ENCODE measurements around the gene DLEU7. TPM values are rescaled to one million over a fixed set of nuclear protein-coding genes. Genes with fewer than 3 reads are reported as not detected.

Gene DLEU7
- total and polyA plus RNA-seq, 2 donors (not counting 1 experiment from before 2014, with no cell fraction given): 0.07 to 0.25 TPM

DNA sequence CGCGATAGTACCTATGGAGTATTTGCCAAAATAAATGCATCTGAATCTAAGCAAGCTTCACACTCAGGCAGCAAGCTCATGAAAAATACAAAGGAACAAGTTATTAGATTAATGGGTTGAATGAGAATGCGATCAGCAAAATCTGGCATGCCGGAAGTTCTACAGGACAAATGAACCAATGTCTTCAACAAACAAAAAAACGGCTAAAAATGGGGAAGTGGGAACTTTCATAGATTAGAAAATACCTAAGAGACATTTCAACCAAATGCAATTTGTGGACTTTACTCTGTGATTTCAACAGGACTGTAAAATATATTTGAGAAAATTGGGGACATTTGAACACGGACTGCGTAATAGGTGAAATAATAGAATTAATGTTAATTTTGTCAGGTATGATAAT, 43.7 kb upstream of the DLEU7 start:
- no peaks in the 10 kb centered on the region for H3K36me3 ChIP-seq (replicated peaks in 1 of 2; ENCODE audit: control extremely low read depth in 1 of 2, control insufficient read depth in 1 of 2, extremely low read depth in 1 of 2, insufficient read depth in 2 of 2, low read length in 1 of 2)
- no peaks in the 10 kb centered on the region for H3K79me2 ChIP-seq (ENCODE audit: control insufficient read depth, insufficient read depth, low read length)
- no peak overlapping the region for H3K4me3 ChIP-seq (ENCODE audit: control extremely low read depth in 1 of 5, extremely low read depth in 1 of 5, insufficient read depth in 1 of 5, low read depth in 2 of 5, low read length in 4 of 5)
- peaks cover 42% of the 10 kb centered on the region for H3K4me1 Mint-ChIP-seq
- H3K27ac Mint-ChIP-seq: peak overlapping the region; percentile 12
- TF ChIP-seq, protein P1, sequence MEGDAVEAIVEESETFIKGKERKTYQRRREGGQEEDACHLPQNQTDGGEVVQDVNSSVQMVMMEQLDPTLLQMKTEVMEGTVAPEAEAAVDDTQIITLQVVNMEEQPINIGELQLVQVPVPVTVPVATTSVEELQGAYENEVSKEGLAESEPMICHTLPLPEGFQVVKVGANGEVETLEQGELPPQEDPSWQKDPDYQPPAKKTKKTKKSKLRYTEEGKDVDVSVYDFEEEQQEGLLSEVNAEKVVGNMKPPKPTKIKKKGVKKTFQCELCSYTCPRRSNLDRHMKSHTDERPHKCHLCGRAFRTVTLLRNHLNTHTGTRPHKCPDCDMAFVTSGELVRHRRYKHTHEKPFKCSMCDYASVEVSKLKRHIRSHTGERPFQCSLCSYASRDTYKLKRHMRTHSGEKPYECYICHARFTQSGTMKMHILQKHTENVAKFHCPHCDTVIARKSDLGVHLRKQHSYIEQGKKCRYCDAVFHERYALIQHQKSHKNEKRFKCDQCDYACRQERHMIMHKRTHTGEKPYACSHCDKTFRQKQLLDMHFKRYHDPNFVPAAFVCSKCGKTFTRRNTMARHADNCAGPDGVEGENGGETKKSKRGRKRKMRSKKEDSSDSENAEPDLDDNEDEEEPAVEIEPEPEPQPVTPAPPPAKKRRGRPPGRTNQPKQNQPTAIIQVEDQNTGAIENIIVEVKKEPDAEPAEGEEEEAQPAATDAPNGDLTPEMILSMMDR (IDR thresholded peaks at IDR 0.05): no peak
- TF ChIP-seq EZH2 (IDR thresholded peaks at IDR 0.05; ENCODE audit: borderline replicate concordance, insufficient read depth, low read depth, low read length, poor library complexity, severe bottlenecking): no peak
- no peak for ATAC-seq (ENCODE audit: low read depth)
- H3K9me3 ChIP-seq (ENCODE audit: control extremely low read depth in 1 of 3, control insufficient read depth in 2 of 3, insufficient read depth in 1 of 3, low read length in 2 of 3): no peaks in the 10 kb centered on the region
- no peak overlapping the region for H2AFZ ChIP-seq (ENCODE audit: insufficient read depth, low read depth, low read length, poor library complexity, severe bottlenecking)
- no peaks in the 10 kb centered on the region for H3K27me3 Mint-ChIP-seq
- no peak overlapping the region for H3K9ac ChIP-seq (ENCODE audit: low read length)
- H3K4me3 Mint-ChIP-seq: peak overlapping the region; percentile 2
- H3K4me2 ChIP-seq (replicated peaks; ENCODE audit: low read depth, low read length, poor library complexity, severe bottlenecking): peak overlapping the region; percentile 46
- intact Hi-C loops (cut with micrococcal nuclease): no loop called here
- H3K27me3 ChIP-seq (replicated peaks in 1 of 4; ENCODE audit: control extremely low read depth in 1 of 4, control insufficient read depth in 3 of 4, insufficient read depth in 4 of 4, low read length in 3 of 4): no peaks in the 10 kb centered on the region
- H3K27ac ChIP-seq (ENCODE audit: low read length in 2 of 2): no peak overlapping the region
- peaks cover 36 to 37% of the 10 kb centered on the region in 2 donors for H3K4me1 ChIP-seq (ENCODE audit: control insufficient read depth in 2 of 2, insufficient read depth in 2 of 2, low read length in 2 of 2)
- no peaks in the 10 kb centered on the region for H3K9me3 Mint-ChIP-seq (ENCODE audit: insufficient read depth)
- no peaks in the 10 kb centered on the region for H4K20me1 ChIP-seq (ENCODE audit: control insufficient read depth, insufficient read depth, low read length, poor library complexity, severe bottlenecking)
- POLR2A ChIA-PET: no interaction called here
- peak; percentile 19 for DNase-seq
- CTCF ChIA-PET: no interaction called here
- 100% methylated on average over 2 of the region's 7 CpGs for WGBS (ENCODE audit: insufficient coverage)

DNA sequence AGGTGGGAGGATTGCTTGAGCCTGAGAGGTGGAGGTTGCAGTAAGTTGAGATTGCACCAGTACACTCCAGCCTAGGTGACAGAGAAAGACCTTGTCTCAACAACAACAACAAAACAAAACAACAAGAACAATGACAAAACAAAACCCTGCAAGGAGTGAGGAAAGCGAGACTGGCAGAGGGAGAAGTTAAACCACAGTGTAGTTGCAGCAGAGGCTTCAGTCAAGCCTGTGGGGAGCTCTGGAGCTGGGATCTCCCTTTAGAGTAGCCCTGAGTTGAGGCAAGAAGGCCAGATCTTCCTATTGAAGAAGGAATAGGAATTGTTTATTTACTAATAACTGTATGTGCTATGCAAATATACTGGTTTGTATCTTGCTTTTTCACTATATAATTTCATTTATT, 40.8 kb upstream of the DLEU7 start:
- H3K9me3 ChIP-seq (ENCODE audit: control extremely low read depth in 1 of 3, control insufficient read depth in 2 of 3, insufficient read depth in 1 of 3, low read length in 2 of 3): no peaks in the 10 kb centered on the region
- no peak for TF ChIP-seq EZH2 (IDR thresholded peaks at IDR 0.05; ENCODE audit: borderline replicate concordance, insufficient read depth, low read depth, low read length, poor library complexity, severe bottlenecking)
- TF ChIP-seq, protein P1 (IDR thresholded peaks at IDR 0.05): no peak
- no peak overlapping the region for H2AFZ ChIP-seq (ENCODE audit: insufficient read depth, low read depth, low read length, poor library complexity, severe bottlenecking)
- Mint-ChIP-seq H3K9me3 (ENCODE audit: insufficient read depth) (no peaks in the 10 kb centered on the region), H3K27me3 (no peaks in the 10 kb centered on the region), H3K4me1 (peaks cover 30% of the 10 kb centered on the region), H3K4me3 (no peak overlapping the region), H3K27ac (no peak overlapping the region)
- H4K20me1 ChIP-seq (ENCODE audit: control insufficient read depth, insufficient read depth, low read length, poor library complexity, severe bottlenecking): no peaks in the 10 kb centered on the region
- no peaks in the 10 kb centered on the region for H3K79me2 ChIP-seq (ENCODE audit: control insufficient read depth, insufficient read depth, low read length)
- CTCF ChIA-PET: no interaction called here
- POLR2A ChIA-PET: no interaction called here
- ATAC-seq (ENCODE audit: low read depth) (no peak), DNase-seq (no peak)
- no peak overlapping the region for H3K4me2 ChIP-seq (replicated peaks; ENCODE audit: low read depth, low read length, poor library complexity, severe bottlenecking)
- intact Hi-C loops (cut with micrococcal nuclease): no loop called here
- WGBS (ENCODE audit: insufficient coverage): 100% methylated on average over 1 of the region's 1 CpG
- H3K4me3 ChIP-seq (ENCODE audit: control extremely low read depth in 1 of 5, extremely low read depth in 1 of 5, insufficient read depth in 1 of 5, low read depth in 2 of 5, low read length in 4 of 5): no peak overlapping the region
- no peaks in the 10 kb centered on the region for H3K36me3 ChIP-seq (replicated peaks in 1 of 2; ENCODE audit: control extremely low read depth in 1 of 2, control insufficient read depth in 1 of 2, extremely low read depth in 1 of 2, insufficient read depth in 2 of 2, low read length in 1 of 2)
- peaks cover 16 to 17% of the 10 kb centered on the region in 2 donors for H3K4me1 ChIP-seq (ENCODE audit: control insufficient read depth in 2 of 2, insufficient read depth in 2 of 2, low read length in 2 of 2)
- H3K9ac ChIP-seq (ENCODE audit: low read length): no peak overlapping the region
- H3K27me3 ChIP-seq (replicated peaks in 1 of 4; ENCODE audit: control extremely low read depth in 1 of 4, control insufficient read depth in 3 of 4, insufficient read depth in 4 of 4, low read length in 3 of 4): no peaks in the 10 kb centered on the region
- H3K27ac ChIP-seq (ENCODE audit: low read length in 2 of 2): no peak overlapping the region
